GM13976 (cell line): ENCODE data around the gene KRT79.
"Not testable (repeated sequence)": the region's sequence is repeated elsewhere in the genome, so short reads cannot be mapped to it uniquely, and the experiment has no call there.

Experiments
- DNase-seq: peaks from one replicate; pipeline ENCODE4 v3.0.0; 2012; ENCODE audit warnings: low spot score
- CTCF ChIP-seq: IDR thresholded peaks from 2 replicates; pipeline ENCODE4 v1.5.1; 2012; ENCODE audit warnings: borderline replicate concordance, mild to moderate bottlenecking; ENCODE audit not compliant: insufficient read depth; ENCODE audit errors: extremely low read depth, missing control alignments, control extremely low read depth
- in situ Hi-C: fragments of 300-500 bp; cut with MboI; formaldehyde crosslinking; loops from one replicate; pipeline ENCODE4 v1.12.0; 2022; ENCODE audit warnings: low sequenced_read_pairs, mixed read lengths, inconsistent platforms; ENCODE audit not compliant: unreplicated experiment

The KRT79 gene

DNA sequence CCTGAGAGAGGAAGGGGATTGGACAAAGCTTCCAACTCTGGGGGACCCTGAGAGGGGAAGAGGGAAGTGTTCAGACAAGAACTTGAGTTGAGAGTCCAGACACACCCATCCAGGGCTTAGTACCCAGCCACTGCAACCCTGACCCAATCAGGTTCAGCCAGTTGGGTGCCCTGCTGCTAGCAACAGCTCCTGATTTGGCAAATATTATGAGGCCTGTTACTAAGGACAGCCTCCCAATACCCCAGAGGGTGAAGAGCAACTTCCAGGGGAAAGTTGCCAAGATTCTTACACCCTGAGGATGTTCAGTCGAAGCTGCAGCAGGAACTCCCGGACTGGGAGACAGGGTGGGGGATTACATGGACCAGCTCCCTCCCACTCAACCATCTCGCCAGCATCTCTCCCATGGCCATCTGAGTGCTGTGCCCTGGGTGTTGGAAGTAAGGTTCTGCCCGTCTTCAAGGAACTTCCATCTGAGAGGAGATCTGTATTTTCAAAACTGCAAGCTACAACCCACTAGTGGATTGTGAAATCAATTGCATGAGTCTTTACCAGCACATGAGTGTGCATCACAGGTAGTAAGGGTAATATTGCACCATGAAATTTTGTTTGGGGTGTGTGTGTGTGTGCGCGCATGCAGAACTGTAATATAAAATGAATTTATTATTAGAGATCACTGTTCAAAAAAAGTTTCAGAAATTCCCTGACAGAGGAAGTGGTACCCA is 26.2 kb upstream of the KRT79 start:
- DNase-seq: no peak
- in situ Hi-C loops: no loop called here
- TF ChIP-seq CTCF: no peak

DNA sequence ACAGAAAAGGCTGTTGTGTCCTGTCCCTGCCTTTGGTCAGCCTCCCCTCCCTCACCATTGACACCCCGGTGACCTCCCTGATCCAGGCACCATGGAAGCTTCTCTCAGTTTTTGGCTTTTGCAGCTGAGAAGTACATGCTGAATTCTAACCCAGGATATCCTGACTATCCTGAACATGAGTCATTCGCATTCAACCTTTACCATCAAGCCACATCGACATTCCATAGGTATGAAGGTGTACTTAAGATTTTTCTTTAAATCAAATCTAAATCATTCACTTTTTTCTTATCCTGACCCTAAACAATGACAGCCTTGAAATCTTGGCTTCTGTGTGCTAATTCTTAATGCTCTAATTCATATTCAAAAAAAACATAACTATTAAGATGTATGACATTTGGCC is 23.4 kb upstream of the KRT79 start:
- no peak for TF ChIP-seq CTCF
- in situ Hi-C loops: no loop called here
- no peak for DNase-seq

DNA sequence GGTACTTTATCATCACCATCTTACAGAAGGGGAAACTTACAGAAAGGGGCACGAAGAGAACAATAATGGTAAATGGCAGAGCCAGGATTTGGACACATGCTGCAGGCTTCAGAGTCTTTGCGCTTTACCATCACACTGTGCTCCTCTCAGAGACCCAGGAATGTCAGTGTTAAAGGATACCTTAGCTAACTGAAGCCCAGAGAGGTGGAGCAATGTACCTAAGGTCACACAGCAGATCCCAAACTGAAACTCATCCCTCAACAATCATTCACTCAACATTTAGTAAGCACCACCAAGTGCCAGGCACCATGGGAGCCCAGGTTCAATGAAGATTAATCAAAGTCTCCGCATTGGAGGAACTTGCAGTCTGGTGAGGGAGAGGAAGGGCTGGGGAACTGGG is 22.7 kb upstream of the KRT79 start:
- no peak for TF ChIP-seq CTCF
- in situ Hi-C loops: no loop called here
- no peak for DNase-seq

DNA sequence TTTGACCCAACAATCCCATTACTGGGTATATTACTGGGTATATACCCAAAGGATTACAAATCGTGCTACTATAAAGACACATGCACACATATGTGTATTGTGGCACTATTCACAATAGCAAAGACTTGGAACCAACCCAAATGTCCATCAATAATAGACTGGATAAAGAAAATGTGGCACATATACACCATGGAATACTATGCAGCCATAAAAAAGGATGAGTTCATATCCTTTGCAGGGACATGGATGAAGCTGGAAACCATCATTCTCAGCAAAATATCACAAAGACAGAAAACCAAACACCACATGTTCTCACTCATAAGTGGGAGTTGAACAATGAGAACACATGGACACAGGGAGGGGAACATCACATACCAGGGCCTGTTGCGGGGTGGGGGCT is 22.0 kb upstream of the KRT79 start:
- DNase-seq, in situ Hi-C loops: not testable (repeated sequence)

DNA sequence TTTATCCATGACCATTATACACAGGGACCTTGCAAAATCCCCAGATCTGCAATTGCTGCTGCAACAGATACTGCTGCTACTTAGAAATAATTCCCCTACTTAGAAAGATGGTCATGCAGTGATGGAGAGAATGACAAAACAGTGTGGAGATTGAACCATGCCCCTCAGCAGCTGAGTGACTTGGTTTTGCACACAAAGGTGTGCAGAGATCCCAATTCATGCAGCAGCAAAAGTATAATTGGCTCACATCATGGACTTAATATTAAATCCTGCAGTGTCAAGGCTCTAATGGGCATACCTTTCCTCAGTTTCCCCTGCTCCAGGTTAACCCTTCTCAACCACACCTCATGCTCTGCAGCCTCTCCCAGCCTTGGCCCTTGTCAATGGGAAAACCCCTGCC is 17.7 kb upstream of the KRT79 start:
- in situ Hi-C loops: no loop called here
- DNase-seq: no peak
- TF ChIP-seq CTCF: no peak

DNA sequence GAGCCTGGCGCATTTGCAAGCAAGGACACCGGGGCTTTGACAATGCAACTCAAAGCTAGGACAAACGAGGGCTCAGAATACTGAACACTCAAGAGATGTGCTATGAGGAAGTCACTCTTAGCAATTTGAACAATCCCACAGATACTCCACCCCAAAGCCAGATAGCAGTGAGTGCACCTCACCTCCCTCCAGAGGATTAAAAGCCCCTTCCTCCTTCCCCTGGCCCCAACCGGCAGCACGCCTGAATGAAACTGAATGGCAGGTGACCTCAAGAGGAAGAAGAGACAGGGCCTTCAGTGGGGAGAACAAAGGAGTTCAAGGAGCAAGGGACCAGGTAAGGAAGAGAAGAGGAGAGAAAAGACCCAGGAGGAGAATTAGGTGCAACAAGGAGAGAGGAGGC is 16.6 kb upstream of the KRT79 start:
- no peak for TF ChIP-seq CTCF
- in situ Hi-C loops: no loop called here
- DNase-seq: no peak

DNA sequence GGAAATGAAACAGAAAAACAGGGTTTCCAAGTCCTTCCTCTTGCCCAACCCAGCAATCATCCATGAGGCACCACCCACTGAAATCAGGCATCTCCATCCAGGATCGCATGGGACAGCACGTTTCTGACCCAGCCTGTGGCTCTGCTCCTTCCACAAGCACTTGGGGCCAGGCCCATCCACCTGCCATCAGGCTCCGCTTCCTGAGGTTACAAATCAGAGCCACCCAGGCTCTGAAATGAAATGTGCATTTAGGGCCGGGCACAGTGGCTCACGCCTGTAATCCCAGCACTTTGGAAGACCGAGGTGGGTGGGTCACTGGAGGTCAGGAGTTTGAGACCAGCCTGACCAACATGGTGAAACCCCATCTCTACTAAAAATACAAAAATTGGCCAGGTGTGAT is 15.4 kb upstream of the KRT79 start:
- no peak for TF ChIP-seq CTCF
- no peak for DNase-seq
- in situ Hi-C loops: no loop called here
